GM21528 (cell line): ENCODE data around the gene ZNF117.
"Not testable (repeated sequence)": the region's sequence is repeated elsewhere in the genome, so short reads cannot be mapped to it uniquely, and the experiment has no call there.

Experiments used
- ATAC-seq: cut with Tn5 transposase; IDR thresholded peaks from one replicate; pipeline ENCODE4 v1.9.1; 2021; ENCODE audit warnings: mild to moderate bottlenecking, moderate library complexity; ENCODE audit not compliant: unreplicated experiment, low FRiP score

The ZNF117 gene

GRCh38 chr7:64990936-64991335 lies at the start of gene ZNF117:
Gene ZNF117 (minus strand): TSS chr7:64991036.
- ATAC-seq = no peak

- peak; percentile 23 for ATAC-seq
These were observed 47.9 kb upstream of the ZNF117 start for GRCh38 chr7:65038767-65039166.

GRCh38 chr7:65037740-65038688 lies 47.2 kb upstream of the ZNF117 start:
- ATAC-seq = peak; percentile 91

- ATAC-seq = not testable (repeated sequence)
These were observed 45.7 kb upstream of the ZNF117 start for GRCh38 chr7:65036526-65036925.

GRCh38 chr7:65035469-65035868 lies 44.6 kb upstream of the ZNF117 start:
- not testable (repeated sequence) for ATAC-seq

- not testable (repeated sequence) for ATAC-seq
These were observed 43.4 kb upstream of the ZNF117 start for GRCh38 chr7:65034120-65034782.

- not testable (repeated sequence) for ATAC-seq
These were observed 42.6 kb upstream of the ZNF117 start for GRCh38 chr7:65033391-65033790.

- not testable (repeated sequence) for ATAC-seq
These were observed 34.2 kb upstream of the ZNF117 start for GRCh38 chr7:65025023-65025422.

- ATAC-seq = not testable (repeated sequence)
These were observed 30.1 kb upstream of the ZNF117 start for GRCh38 chr7:65020978-65021377.

- ATAC-seq = not testable (repeated sequence)
These were observed 19.0 kb upstream of the ZNF117 start for GRCh38 chr7:65009881-65010280.

GRCh38 chr7:65009394-65009793 lies 18.6 kb upstream of the ZNF117 start:
- not testable (repeated sequence) for ATAC-seq

GRCh38 chr7:65007036-65007435 lies 16.2 kb upstream of the ZNF117 start:
- not testable (repeated sequence) for ATAC-seq

- peak; percentile 100 for ATAC-seq
These were observed 15.5 kb upstream of the ZNF117 start, which contains the start of gene ERV3-1 for GRCh38 chr7:65006094-65006992. Gene ERV3-1 (minus strand): TSS chr7:65006687. CDS start chr7:64993026, 13,661 bp downstream.

GRCh38 chr7:65004575-65004974 lies 13.7 kb upstream of the ZNF117 start:
- no peak for ATAC-seq

GRCh38 chr7:65002972-65003585 lies 12.2 kb upstream of the ZNF117 start:
- ATAC-seq = no peak

GRCh38 chr7:65001291-65001814 lies 10.5 kb upstream of the ZNF117 start:
- ATAC-seq = no peak

- no peak for ATAC-seq
These were observed 8.5 kb upstream of the ZNF117 start for GRCh38 chr7:64999165-65000004.

- no peak for ATAC-seq
These were observed 8.0 kb upstream of the ZNF117 start for GRCh38 chr7:64998865-64999164.

- ATAC-seq = no peak
These were observed 7.1 kb upstream of the ZNF117 start for GRCh38 chr7:64997927-64998391.
